K562 (cell line): ENCODE data around the gene TTC9B.

Experiments used
- CTCF ChIP-seq, 3 experiments: IDR thresholded peaks in 2 of 3; conservative IDR thresholded peaks in 1 of 3; 2 replicates each; pipeline ENCODE4 v1.5.1; 2011 to 2012; ENCODE audit warnings: low read length in 3 of 3, mild to moderate bottlenecking in 3 of 3, control low read depth in 2 of 3, improper control_type of control experiment in 1 of 3, inconsistent platforms in 1 of 3, low read depth in 1 of 3, mixed read lengths in 1 of 3, moderate library complexity in 1 of 3; ENCODE audit not compliant: insufficient read depth in 2 of 3
- EGR1 ChIP-seq: fragments of 450-650 bp; conservative IDR thresholded peaks from 2 replicates; pipeline ENCODE4 v1.6.1; 2017; ENCODE audit warnings: mild to moderate bottlenecking
- ERF ChIP-seq: fragments of 450-650 bp; formaldehyde crosslinking; IDR thresholded peaks from 2 replicates; pipeline ENCODE4 v1.4.0; 2020; ENCODE audit warnings: mild to moderate bottlenecking, mixed read lengths
- ETV6 ChIP-seq, 3 experiments: fragments of 150-350 bp in 1 of 3; sonication (generic) in 1 of 3; formaldehyde crosslinking in 1 of 3; IDR thresholded peaks; 2 replicates each; pipeline versions ENCODE4 v1.6.1 to v1.8.0; 2014 to 2022; ENCODE audit warnings: borderline replicate concordance in 2 of 3, low read depth in 2 of 3, antibody characterized with exemption in 1 of 3, low read length in 1 of 3, mild to moderate bottlenecking in 1 of 3, missing genetic modification reagents in 1 of 3
- FOXA1 ChIP-seq: fragments of 450-650 bp; IDR thresholded peaks from 2 replicates; pipeline ENCODE4 v1.6.1; 2016; ENCODE audit warnings: mild to moderate bottlenecking, borderline replicate concordance
- SREBF2 ChIP-seq: sonication (generic); formaldehyde crosslinking; IDR thresholded peaks from 2 replicates; pipeline ENCODE4 v1.4.0; 2020; ENCODE audit warnings: mild to moderate bottlenecking, missing genetic modification reagents
- TRIM24 ChIP-seq, 2 experiments: fragments of 450-650 bp; IDR thresholded peaks; 2 replicates each; pipeline ENCODE4 v1.6.1; 2016
- YBX1 ChIP-seq: fragments of 450-650 bp; IDR thresholded peaks from 2 replicates; pipeline ENCODE4 v1.7.1; 2016; ENCODE audit warnings: mild to moderate bottlenecking
- ZNF274 ChIP-seq: IDR thresholded peaks from 2 replicates; pipeline ENCODE4 v1.6.1; 2011; ENCODE audit warnings: low read depth, mild to moderate bottlenecking, low read length, moderate library complexity, borderline replicate concordance
- ZNF639 ChIP-seq, 2 experiments: fragments of 200-800 bp in 1 of 2; sonication (Bioruptor generic) in 1 of 2; sonication (generic) in 1 of 2; formaldehyde crosslinking in 1 of 2; IDR thresholded peaks in 1 of 2; conservative IDR thresholded peaks in 1 of 2; 2 replicates each; pipeline versions ENCODE4 v1.5.0 to v1.6.1; 2016 to 2020; ENCODE audit warnings: missing compliant biosample characterization in 1 of 2, missing genetic modification characterization in 1 of 2, missing genetic modification reagents in 1 of 2
- TF ChIP-seq, protein P1 (sequence below): fragments of 150-350 bp; IDR thresholded peaks from 2 replicates; pipeline ENCODE4 v1.6.1; 2014; ENCODE audit warnings: low read depth, mild to moderate bottlenecking, low read length, borderline replicate concordance

- TF ChIP-seq, protein P1, sequence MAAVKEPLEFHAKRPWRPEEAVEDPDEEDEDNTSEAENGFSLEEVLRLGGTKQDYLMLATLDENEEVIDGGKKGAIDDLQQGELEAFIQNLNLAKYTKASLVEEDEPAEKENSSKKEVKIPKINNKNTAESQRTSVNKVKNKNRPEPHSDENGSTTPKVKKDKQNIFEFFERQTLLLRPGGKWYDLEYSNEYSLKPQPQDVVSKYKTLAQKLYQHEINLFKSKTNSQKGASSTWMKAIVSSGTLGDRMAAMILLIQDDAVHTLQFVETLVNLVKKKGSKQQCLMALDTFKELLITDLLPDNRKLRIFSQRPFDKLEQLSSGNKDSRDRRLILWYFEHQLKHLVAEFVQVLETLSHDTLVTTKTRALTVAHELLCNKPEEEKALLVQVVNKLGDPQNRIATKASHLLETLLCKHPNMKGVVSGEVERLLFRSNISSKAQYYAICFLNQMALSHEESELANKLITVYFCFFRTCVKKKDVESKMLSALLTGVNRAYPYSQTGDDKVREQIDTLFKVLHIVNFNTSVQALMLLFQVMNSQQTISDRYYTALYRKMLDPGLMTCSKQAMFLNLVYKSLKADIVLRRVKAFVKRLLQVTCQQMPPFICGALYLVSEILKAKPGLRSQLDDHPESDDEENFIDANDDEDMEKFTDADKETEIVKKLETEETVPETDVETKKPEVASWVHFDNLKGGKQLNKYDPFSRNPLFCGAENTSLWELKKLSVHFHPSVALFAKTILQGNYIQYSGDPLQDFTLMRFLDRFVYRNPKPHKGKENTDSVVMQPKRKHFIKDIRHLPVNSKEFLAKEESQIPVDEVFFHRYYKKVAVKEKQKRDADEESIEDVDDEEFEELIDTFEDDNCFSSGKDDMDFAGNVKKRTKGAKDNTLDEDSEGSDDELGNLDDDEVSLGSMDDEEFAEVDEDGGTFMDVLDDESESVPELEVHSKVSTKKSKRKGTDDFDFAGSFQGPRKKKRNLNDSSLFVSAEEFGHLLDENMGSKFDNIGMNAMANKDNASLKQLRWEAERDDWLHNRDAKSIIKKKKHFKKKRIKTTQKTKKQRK: no peak
- TF ChIP-seq EGR1 (no peak), ERF (CRISPR knock-in tag) (no peak), ZNF639 (CRISPR knock-in tag; conservative IDR thresholded peaks at IDR 0.05 in 1 of 2, IDR thresholded peaks at IDR 0.05 in 1 of 2) (no peak), YBX1 (no peak), SREBF2 (CRISPR knock-in tag) (no peak), FOXA1 (no peak), ETV6 (IDR thresholded peaks at IDR 0.05; ENCODE audit: borderline replicate concordance in 1 of 2, low read depth in 2 of 2, low read length in 1 of 2) (no peak), ETV6 (CRISPR knock-in tag; IDR thresholded peaks at IDR 0.05; ENCODE audit: borderline replicate concordance) (no peak), CTCF (IDR thresholded peaks at IDR 0.05 in 2 of 3, conservative IDR thresholded peaks at IDR 0.05 in 1 of 3; ENCODE audit: insufficient read depth in 2 of 3, low read depth in 1 of 3, low read length in 3 of 3) (no peak), ZNF274 (no peak), TRIM24 (IDR thresholded peaks at IDR 0.05) (no peak)
Observed at GRCh38 chr19:40178756-40179155, 39.4 kb downstream of the TTC9B start.
